ENCODE data around the gene CHL1.

The CHL1 gene

GRCh38 chr3:399647-400046 is 203.1 kb downstream of the CHL1 start:
- DNase-seq (ENCODE audit: low spot score): no peak

GRCh38 chr3:403826-404225 is 207.3 kb downstream of the CHL1 start:
- DNase-seq (ENCODE audit: low spot score): no peak

- no peak for DNase-seq (ENCODE audit: low spot score)
Measured at GRCh38 chr3:409011-409410, 212.4 kb downstream of the CHL1 start.

DNA sequence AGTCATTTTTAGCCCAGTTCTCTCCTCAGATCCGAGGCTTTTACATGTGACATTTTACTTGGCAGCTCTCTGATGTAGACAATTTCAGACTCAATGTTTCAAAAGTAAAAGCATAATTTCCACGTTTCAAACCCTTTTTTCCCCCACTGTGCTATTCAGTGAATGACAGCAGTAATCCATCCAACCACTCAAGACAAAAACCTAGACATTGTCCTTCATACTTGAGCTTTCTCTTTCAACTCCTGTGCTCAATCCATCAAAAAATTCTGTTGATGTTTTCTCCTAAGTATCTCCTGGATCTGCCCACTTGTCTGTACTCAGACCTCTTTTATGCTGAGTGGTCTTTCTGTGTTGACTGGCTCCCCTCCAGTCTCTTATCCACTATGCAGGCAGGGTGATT is 214.7 kb downstream of the CHL1 start:
- DNase-seq (ENCODE audit: low spot score): no peak

DNA sequence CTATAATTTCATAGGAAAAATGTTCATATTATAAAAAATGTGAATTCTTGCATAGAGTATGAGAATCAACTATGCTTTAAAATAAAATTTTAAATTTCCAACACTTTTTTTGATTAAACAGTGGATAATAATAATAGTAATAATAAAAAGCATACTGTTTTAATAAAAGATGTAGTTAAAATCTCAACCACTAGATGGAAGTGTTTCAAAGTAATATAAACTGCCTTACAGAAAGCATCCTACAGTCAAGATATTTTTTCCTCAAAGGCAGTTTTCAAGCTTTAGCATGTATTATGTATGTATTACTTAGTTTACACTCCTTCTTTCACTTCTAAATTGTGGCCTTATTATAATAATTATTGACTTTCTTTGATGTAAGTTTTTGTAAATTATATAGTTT is 217.5 kb downstream of the CHL1 start:
- peak; percentile 2 for DNase-seq (ENCODE audit: low spot score)

DNA sequence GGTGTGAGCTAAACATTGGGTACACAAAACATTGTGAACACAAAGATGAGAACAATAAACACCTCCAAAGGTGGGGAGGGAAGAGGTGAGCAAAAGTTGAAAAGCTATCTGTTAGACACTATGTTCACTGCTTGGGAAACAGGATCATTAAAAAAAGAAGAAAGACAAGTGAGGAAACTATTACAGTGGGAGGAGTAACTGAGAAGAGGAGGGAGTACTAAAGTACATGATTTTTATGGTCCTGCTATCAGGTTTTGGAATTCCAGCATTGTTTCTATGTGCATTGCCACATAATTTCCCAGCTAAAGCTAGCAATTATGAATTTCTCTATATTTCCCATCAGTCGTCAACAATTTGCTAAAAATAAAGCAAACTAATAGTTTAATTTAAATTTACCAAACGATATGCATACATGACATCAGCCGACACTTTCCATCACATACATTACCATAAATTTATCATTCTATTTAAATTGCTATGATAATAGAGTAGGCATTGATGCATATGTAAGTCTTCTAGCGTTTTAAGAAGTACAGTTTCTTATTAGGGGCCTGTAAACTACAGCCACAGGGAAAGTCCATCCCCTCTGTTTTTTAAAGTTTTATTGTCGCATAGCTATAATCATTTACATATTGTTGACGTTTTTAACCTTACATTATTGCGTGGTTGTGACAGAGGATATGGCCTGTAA is 221.8 kb downstream of the CHL1 start:
- no peak for DNase-seq (ENCODE audit: low spot score)

GRCh38 chr3:420584-420983 is 224.0 kb downstream of the CHL1 start:
- no peak for DNase-seq (ENCODE audit: low spot score)

GRCh38 chr3:425079-425478 is 228.5 kb downstream of the CHL1 start:
- DNase-seq (ENCODE audit: low spot score): no peak

GRCh38 chr3:426072-426471 is 229.5 kb downstream of the CHL1 start:
- DNase-seq (ENCODE audit: low spot score): no peak

- no peak for DNase-seq (ENCODE audit: low spot score)
Measured at GRCh38 chr3:427128-427527, 230.6 kb downstream of the CHL1 start.

DNA sequence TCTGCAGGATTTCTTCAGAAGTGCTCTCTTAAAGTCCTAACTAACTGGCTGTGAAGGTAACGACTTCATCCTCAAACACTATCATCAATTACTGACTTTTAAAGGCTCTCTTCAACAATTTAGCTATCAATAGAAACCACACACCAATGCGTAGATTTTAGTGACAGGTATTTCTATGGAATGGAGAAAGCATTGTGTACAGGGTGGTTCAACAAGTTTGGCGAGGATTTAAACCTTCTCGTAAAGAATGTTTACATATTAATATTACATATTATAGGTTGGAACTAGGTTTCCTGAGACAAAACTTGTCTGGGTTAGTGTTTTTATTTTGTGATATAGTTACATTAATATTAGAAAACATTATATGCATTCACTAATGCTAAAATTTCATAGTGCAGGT is 233.6 kb downstream of the CHL1 start:
- no peak for DNase-seq (ENCODE audit: low spot score)

DNA sequence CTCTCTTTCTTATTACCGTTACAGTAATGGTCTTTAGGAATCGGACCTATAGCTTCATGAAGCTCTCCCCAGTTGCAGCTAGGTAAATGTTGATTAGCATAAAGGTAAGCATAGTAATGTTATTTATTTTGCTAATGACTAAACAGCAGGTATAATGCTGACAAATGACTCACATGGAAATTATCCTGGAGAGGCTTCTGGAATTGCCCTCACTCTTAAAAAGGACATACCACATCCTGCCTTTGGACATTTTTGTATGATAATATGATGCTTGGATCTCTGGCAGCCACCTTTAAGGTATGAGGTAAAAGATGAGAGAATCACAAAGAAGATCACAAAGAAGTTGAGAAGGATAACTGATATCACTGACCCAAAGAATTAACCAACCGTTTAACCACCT is 238.6 kb downstream of the CHL1 start:
- no peak for DNase-seq (ENCODE audit: low spot score)

GRCh38 chr3:436053-436452 is 239.5 kb downstream of the CHL1 start:
- DNase-seq (ENCODE audit: low spot score): no peak

GRCh38 chr3:440826-441225 is 244.3 kb downstream of the CHL1 start:
- DNase-seq (ENCODE audit: low spot score): no peak

DNA sequence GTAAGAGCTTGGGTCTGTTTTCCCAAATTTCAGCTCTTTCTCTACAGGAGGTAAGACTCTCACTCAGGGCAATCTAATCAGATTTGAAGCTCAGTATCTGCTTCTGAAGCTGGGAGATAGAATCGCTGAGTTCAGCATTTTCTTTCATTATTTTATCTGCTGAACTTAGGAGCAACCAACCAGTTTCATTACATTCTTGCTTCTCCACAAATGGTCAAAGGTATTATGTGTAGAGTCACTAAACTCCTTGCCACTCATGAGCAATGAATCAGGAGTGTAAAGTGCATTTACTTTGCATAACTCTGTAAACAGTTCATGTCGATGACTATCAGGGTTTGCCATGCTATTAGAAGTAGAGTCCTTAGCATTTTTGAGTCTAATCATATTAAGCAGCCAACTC is 249.4 kb downstream of the CHL1 start:
- no peak for DNase-seq (ENCODE audit: low spot score)

DNA sequence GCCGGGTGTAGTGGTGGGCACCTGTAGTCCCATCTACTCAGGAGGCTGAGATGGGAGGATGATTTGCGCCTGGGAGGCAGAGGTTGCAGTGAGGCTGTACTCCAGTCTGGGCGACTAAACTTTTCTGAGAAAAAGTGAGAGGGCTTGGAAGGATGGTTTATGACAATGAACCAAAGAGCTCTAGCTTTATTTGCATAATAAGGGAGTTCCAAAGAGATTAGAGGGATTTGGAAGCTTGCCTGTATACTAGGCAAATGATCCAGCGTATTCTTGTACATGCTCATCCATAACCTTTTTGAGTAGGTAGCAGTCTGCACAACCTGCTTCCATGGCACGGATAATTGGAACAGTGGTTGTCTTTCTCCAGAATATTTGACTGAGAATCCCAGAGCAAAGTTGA is 251.1 kb downstream of the CHL1 start:
- DNase-seq (ENCODE audit: low spot score): no peak

- DNase-seq (ENCODE audit: low spot score): no peak
Measured at GRCh38 chr3:449711-450110, 253.1 kb downstream of the CHL1 start.

DNA sequence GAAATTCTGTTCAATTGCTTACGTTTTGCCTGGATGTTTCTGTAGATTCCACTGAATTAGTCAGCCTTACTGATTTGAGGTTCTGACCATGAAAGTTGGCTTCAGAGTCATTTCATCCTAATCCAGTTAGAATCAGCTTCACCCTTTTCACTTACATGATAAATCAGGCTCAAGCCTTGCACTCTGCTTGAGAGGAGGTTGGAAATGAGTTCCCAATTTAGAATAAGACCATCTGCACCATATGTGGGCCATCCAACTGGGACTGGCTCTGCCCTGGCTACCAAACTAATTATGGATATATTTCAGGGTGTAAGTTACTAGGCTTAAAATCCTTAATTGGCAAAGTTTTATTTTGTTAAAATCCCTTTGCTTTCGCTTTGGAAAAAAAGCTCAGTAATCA is 255.7 kb downstream of the CHL1 start:
- no peak for DNase-seq (ENCODE audit: low spot score)

GRCh38 chr3:453106-453505 is 256.5 kb downstream of the CHL1 start:
- DNase-seq (ENCODE audit: low spot score): no peak

DNA sequence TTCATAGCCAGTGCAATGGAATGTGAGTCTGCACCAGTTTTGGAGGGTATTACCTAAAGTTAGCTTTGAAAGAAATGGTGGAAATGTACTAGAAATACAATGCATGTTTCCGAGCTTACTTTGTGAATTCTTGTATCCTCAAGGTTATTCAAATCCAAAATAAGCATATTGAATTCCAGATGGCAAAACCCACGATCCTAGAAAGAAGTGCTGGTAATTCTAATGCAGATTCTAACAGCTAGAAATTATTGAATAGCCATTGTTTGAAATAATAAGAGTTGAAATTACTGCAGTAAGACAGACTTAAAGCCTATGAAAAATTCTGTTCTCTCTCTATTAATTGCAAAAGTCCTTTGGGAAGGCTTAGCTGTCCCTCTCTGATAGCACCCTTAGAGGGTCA is 258.4 kb downstream of the CHL1 start:
- DNase-seq (ENCODE audit: low spot score): no peak

GRCh38 chr3:458124-458523 is 261.6 kb downstream of the CHL1 start:
- DNase-seq (ENCODE audit: low spot score): no peak

GRCh38 chr3:458653-459310 is 262.2 kb downstream of the CHL1 start:
- DNase-seq (ENCODE audit: low spot score): no peak
